Gastroesophageal sphincter (tissue), 3 donors: ENCODE data around the gene KDM5A.

Experiments used
- EP300 ChIP-seq: sonication (generic); formaldehyde crosslinking; IDR thresholded peaks from one replicate; pipeline ENCODE4 v1.6.1; 2017; ENCODE audit warnings: antibody characterized with exemption, mild to moderate bottlenecking
- POLR2A ChIP-seq, 2 donors: fragments of 450-650 bp; IDR thresholded peaks; one replicate each; pipeline ENCODE4 v1.6.1; 2017; ENCODE audit warnings: antibody characterized with exemption in 2 of 2, mild to moderate bottlenecking in 2 of 2, moderate library complexity in 1 of 2
- POLR2AphosphoS5 ChIP-seq: sonication (generic); formaldehyde crosslinking; IDR thresholded peaks from one replicate; pipeline ENCODE4 v1.6.1; 2017; ENCODE audit warnings: antibody characterized with exemption
- TF ChIP-seq, protein P1 (sequence below), 4 experiments: fragments of 200-600 bp in 2 of 4; fragments of 450-650 bp in 2 of 4; sonication (generic) in 1 of 4; IDR thresholded peaks; one replicate each; pipeline ENCODE4 v1.5.1; 2017 to 2019; ENCODE audit warnings: antibody characterized with exemption in 4 of 4, mild to moderate bottlenecking in 2 of 4, moderate library complexity in 2 of 4

DNA sequence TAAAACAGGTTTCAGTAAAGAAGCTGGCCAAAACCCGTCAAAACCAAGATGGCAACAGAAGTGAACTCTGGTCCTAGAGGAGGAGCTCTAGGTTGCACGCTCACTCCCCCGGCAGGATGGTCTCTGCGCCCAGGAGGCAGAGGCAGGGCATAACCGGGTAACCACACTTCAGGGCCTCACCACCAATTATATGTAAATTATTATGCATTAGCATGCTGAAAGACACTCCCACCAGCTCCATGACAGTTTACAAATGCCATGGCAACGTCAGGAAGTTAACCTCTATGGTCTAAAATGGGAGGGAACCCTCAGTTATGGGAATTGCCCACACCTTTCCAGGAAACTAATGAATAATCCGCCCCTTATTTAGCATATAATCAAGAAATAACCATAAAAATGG lies 155.1 kb downstream of the KDM5A start:
- TF ChIP-seq, protein P1, sequence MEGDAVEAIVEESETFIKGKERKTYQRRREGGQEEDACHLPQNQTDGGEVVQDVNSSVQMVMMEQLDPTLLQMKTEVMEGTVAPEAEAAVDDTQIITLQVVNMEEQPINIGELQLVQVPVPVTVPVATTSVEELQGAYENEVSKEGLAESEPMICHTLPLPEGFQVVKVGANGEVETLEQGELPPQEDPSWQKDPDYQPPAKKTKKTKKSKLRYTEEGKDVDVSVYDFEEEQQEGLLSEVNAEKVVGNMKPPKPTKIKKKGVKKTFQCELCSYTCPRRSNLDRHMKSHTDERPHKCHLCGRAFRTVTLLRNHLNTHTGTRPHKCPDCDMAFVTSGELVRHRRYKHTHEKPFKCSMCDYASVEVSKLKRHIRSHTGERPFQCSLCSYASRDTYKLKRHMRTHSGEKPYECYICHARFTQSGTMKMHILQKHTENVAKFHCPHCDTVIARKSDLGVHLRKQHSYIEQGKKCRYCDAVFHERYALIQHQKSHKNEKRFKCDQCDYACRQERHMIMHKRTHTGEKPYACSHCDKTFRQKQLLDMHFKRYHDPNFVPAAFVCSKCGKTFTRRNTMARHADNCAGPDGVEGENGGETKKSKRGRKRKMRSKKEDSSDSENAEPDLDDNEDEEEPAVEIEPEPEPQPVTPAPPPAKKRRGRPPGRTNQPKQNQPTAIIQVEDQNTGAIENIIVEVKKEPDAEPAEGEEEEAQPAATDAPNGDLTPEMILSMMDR (IDR thresholded peaks at IDR 0.05) = no peak
- no peak for TF ChIP-seq POLR2AphosphoS5
- no peak for TF ChIP-seq POLR2A (IDR thresholded peaks at IDR 0.05)
- TF ChIP-seq EP300 = no peak
